ENCODE data around the gene COPB2. TPM values are rescaled to one million over a fixed set of nuclear protein-coding genes. Genes with fewer than 3 reads are reported as not detected.

Gene COPB2
- polyA plus RNA-seq, 1 of the 3 experiments (the other 2 are of a cell fraction), result 69.7 TPM

DNA sequence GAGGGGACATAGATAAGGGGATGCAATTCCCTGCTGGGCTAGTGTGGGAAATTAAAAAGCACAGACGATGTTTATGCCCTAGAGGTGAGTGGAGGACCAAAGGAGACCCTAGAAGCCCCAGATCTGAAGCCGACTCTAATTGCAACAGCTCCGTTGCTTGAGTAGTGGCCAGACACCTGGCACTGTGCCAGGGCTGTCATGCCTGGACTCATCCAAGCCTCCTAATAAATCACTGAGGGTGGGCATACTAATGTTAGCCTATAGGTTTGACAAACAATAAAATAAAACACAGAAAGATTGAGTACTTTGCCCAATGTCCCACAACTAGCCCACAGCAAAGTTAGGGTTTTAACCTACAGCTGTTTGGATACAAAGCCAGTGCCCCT, 71.0 kb downstream of the COPB2 start (continued):
- TF ChIP-seq, protein P1, sequence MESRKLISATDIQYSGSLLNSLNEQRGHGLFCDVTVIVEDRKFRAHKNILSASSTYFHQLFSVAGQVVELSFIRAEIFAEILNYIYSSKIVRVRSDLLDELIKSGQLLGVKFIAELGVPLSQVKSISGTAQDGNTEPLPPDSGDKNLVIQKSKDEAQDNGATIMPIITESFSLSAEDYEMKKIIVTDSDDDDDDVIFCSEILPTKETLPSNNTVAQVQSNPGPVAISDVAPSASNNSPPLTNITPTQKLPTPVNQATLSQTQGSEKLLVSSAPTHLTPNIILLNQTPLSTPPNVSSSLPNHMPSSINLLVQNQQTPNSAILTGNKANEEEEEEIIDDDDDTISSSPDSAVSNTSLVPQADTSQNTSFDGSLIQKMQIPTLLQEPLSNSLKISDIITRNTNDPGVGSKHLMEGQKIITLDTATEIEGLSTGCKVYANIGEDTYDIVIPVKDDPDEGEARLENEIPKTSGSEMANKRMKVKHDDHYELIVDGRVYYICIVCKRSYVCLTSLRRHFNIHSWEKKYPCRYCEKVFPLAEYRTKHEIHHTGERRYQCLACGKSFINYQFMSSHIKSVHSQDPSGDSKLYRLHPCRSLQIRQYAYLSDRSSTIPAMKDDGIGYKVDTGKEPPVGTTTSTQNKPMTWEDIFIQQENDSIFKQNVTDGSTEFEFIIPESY (IDR thresholded peaks at IDR 0.05; ENCODE audit: borderline replicate concordance, low read depth), result no peak
- TF ChIP-seq NRF1 (IDR thresholded peaks at IDR 0.05; ENCODE audit: low read depth, low read length), result no peak
- no peak for TF ChIP-seq SMC3 (IDR thresholded peaks at IDR 0.05; ENCODE audit: low read depth, low read length)
- no peak for TF ChIP-seq EZH2phosphoT487 (IDR thresholded peaks at IDR 0.05; ENCODE audit: borderline replicate concordance, low read depth)
- no peak for TF ChIP-seq FOXJ3 (CRISPR knock-in tag; IDR thresholded peaks at IDR 0.05)
- TF ChIP-seq YY1 (IDR thresholded peaks at IDR 0.05; ENCODE audit: low read depth), result no peak
- TF ChIP-seq SIN3A (IDR thresholded peaks at IDR 0.05; ENCODE audit: borderline replicate concordance, low read depth, low read length), result no peak

DNA sequence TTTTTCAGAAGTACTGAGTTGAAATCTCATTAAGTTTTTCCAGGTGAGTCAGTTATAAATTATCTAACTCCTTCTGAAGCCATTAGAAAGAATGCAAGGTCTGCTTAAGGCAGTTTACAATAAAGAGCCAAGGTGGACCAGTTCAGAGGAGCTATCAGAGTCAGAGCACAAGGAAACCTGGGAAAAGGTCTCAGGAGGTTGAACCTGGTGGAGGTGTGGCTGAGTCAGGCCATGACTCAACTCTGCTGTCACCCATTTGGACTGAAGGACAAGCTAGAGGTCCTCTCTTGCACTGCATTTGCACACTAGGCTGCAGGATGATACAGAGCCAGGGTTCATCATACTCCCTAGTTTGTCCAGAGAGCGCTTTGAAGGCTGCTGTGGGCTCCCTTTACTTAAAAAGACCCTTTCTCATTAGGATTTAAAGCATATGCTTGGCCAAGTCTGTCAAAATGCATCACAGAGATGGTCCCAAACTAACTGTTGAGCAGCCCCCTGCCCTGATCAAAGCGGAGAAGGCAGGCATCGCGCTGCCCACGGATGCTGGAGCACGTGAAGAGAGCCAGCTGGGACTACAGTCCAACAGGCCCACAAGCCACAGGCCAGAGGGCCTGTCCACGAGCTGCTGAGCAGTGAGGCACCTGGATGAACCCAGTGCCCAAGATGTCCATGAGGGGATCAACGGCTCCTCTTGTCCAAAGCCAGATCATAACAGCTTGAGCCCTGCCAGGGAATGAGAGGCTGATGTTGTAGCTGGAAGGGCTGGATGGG, 71.6 kb downstream of the COPB2 start:
- Histone ChIP-seq H3K4me3 (ENCODE audit: low read depth in 2 of 2, low read length in 1 of 2) (no peak overlapping the region), H4K20me1 (ENCODE audit: insufficient read depth) (no peaks in the 10 kb centered on the region), H3K4me1 (ENCODE audit: control insufficient read depth in 1 of 2, insufficient read depth in 2 of 2, low read depth in 1 of 2, low read length in 1 of 2) (peaks cover 5 to 13% of the 10 kb centered on the region in 2 experiments; a peak in 2 of 4 replicates), H3K36me3 (replicated peaks in 1 of 2; ENCODE audit: control insufficient read depth in 1 of 2, insufficient read depth in 2 of 2, low read length in 1 of 2) (no peaks in the 10 kb centered on the region), H3K27ac (ENCODE audit: low read depth in 2 of 2, low read length in 1 of 2) (no peak overlapping the region), H3F3A (replicated peaks; ENCODE audit: insufficient read depth) (no peaks in the 10 kb centered on the region), H3K4me2 (no peak overlapping the region), H3K79me2 (ENCODE audit: insufficient read depth) (no peaks in the 10 kb centered on the region), H3K27me3 (ENCODE audit: insufficient read depth) (no peaks in the 10 kb centered on the region), H3K9me2 (no peaks in the 10 kb centered on the region), H2AFZ (ENCODE audit: low read depth) (no peak overlapping the region), H3K9me3 (no peaks in the 10 kb centered on the region), H3K9ac (no peak overlapping the region)
- no peak for DNase-seq
- TF ChIP-seq SMC3 (IDR thresholded peaks at IDR 0.05; ENCODE audit: low read depth, low read length), result no peak
- TF ChIP-seq, protein P1 (IDR thresholded peaks at IDR 0.05; ENCODE audit: borderline replicate concordance, low read depth), result no peak
- TF ChIP-seq EZH2phosphoT487 (IDR thresholded peaks at IDR 0.05; ENCODE audit: borderline replicate concordance, low read depth), result no peak
- TF ChIP-seq RAD21 (IDR thresholded peaks at IDR 0.05; ENCODE audit: low read length), result no peak
- TF ChIP-seq ELF1 (IDR thresholded peaks at IDR 0.05), result no peak
- no peak for TF ChIP-seq FOSL2 (IDR thresholded peaks at IDR 0.05; ENCODE audit: borderline replicate concordance, low read depth)
- TF ChIP-seq, protein P2, sequence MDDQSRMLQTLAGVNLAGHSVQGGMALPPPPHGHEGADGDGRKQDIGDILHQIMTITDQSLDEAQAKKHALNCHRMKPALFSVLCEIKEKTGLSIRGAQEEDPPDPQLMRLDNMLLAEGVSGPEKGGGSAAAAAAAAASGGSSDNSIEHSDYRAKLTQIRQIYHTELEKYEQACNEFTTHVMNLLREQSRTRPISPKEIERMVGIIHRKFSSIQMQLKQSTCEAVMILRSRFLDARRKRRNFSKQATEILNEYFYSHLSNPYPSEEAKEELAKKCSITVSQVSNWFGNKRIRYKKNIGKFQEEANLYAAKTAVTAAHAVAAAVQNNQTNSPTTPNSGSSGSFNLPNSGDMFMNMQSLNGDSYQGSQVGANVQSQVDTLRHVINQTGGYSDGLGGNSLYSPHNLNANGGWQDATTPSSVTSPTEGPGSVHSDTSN (IDR thresholded peaks at IDR 0.05), result no peak
- TF ChIP-seq, protein P3, sequence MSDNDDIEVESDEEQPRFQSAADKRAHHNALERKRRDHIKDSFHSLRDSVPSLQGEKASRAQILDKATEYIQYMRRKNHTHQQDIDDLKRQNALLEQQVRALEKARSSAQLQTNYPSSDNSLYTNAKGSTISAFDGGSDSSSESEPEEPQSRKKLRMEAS (IDR thresholded peaks at IDR 0.05; ENCODE audit: low read depth), result no peak
- no peak for TF ChIP-seq MEF2A (IDR thresholded peaks at IDR 0.05; ENCODE audit: borderline replicate concordance, low read depth)
- TF ChIP-seq FOXJ3 (CRISPR knock-in tag; IDR thresholded peaks at IDR 0.05), result no peak
- no peak for TF ChIP-seq EP300 (IDR thresholded peaks at IDR 0.05; ENCODE audit: borderline replicate concordance in 1 of 2, low read depth in 1 of 2, low read length in 1 of 2)
- no peak for TF ChIP-seq GABPA (IDR thresholded peaks at IDR 0.05; ENCODE audit: low read depth)
- no peak for TF ChIP-seq CHD2 (IDR thresholded peaks at IDR 0.05; ENCODE audit: low read length, partially characterized antibody)
- CTCF ChIA-PET, result interaction anchor here (0.7 to 8.6 kb wide), 7 partner anchors 11 to 1528 kb away, joined by 3 to 83 read pairs (median 11); no protein-coding TSS in a partner anchor
- 100% methylated on average over 3 of the region's 8 CpGs for WGBS (ENCODE audit: low lambda C conversion rate)
- POLR2A ChIA-PET, result interaction anchor here (0.6 kb wide), 2 partner anchors 324 to 400 kb away, joined by 3 read pairs; no protein-coding TSS in a partner anchor

All from SK-N-SH (cell line).